ENCODE data around the gene ZNF346.
A peak's percentile ranks its signal among the peaks of the same experiment; 100 is the strongest.

Gene ZNF346

DNA sequence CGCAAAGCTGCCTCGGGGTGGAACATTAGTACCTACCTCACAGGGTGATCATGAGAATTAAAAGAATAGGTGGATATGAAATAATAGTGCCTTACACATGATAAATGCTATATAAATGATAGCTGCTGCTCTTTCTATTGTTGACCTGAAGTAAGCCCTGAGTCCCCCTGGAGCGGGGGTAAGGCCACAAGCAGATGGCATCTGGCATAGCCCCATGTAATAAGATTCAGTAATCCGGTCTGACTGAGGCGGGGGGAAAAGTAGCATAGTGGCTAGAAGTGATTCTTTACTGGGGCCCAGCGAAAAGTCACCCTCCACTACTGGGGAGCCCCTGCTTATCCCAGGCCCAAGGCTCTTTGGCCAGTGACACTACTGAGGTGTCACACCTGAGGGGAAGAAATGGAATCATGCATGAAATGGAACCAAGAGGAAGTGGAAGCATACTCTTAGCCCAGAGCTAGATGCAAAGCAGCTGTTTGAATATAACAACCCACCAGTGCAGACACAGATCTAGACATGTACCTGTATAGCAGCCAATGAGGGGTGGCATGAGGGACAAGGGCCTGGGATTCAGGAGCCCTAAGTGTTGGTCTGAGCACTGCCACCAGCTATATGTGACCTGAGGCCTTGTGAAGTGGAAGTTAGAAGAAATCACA is 48.2 kb downstream of the ZNF346 start:
- Histone ChIP-seq H3K4me2 (no peak overlapping the region), H3K4me3 (IDR thresholded peaks at IDR 0.05; ENCODE audit: insufficient read depth, low read depth, low read length) (no peak overlapping the region), H3K27ac (no peak overlapping the region)

DNA sequence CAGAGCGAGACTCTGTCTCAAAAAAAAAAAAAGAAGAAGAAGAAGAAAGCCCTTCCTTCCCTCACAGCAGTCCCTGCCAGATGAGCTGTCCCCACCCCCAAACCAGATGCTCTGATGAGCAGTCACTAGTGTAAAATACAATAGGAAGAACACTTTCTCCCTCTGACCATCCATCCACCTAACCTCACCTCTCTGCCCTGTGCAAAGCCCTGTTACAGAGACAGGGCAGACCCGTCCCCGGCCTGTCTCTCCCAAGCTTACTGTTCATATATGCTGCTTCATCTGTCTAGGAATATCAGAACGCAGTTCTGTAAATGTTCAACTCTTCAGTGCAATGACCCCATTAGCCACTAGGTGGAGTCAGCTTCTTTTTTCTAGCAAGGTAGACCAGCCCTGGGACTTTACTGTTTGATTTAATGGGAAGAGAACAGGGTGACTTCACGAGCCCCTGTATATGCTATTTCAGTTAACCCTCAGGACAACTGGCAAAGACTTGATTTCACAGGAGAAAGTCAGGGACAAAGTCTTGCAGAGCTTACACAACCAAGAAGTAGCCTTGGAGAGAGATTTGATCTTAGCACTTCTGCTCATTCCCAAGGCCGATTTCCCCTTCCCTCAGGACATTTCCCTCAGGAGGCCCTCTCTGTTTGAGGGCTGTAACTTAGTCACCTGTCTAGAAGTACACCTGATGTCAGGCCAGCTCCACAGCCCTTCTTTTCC is 49.3 kb downstream of the ZNF346 start:
- TF ChIP-seq, protein P1, sequence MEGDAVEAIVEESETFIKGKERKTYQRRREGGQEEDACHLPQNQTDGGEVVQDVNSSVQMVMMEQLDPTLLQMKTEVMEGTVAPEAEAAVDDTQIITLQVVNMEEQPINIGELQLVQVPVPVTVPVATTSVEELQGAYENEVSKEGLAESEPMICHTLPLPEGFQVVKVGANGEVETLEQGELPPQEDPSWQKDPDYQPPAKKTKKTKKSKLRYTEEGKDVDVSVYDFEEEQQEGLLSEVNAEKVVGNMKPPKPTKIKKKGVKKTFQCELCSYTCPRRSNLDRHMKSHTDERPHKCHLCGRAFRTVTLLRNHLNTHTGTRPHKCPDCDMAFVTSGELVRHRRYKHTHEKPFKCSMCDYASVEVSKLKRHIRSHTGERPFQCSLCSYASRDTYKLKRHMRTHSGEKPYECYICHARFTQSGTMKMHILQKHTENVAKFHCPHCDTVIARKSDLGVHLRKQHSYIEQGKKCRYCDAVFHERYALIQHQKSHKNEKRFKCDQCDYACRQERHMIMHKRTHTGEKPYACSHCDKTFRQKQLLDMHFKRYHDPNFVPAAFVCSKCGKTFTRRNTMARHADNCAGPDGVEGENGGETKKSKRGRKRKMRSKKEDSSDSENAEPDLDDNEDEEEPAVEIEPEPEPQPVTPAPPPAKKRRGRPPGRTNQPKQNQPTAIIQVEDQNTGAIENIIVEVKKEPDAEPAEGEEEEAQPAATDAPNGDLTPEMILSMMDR (conservative IDR thresholded peaks at IDR 0.05; ENCODE audit: low read depth, low read length), result peak; percentile 82
- Histone ChIP-seq H3K79me2 (ENCODE audit: insufficient read depth, low read depth) (no peaks in the 10 kb centered on the region), H3K27me3 (ENCODE audit: insufficient read depth, low read depth) (no peaks in the 10 kb centered on the region), H3K27ac (no peak overlapping the region), H3K9ac (no peak overlapping the region), H3K36me3 (ENCODE audit: insufficient read depth) (no peaks in the 10 kb centered on the region), H2AFZ (ENCODE audit: low read depth) (no peak overlapping the region), H3K4me2 (no peak overlapping the region), H3K4me1 (ENCODE audit: low read depth, poor library complexity, severe bottlenecking) (no peaks in the 10 kb centered on the region), H3K4me3 (IDR thresholded peaks at IDR 0.05; ENCODE audit: insufficient read depth, low read depth, low read length) (no peak overlapping the region), H4K20me1 (ENCODE audit: insufficient read depth) (no peaks in the 10 kb centered on the region)

More for the DNA sequence above, 48.2 kb downstream of the ZNF346 start:
- H3K9ac ChIP-seq, result no peak overlapping the region
- H3K4me1 ChIP-seq (ENCODE audit: low read depth, poor library complexity, severe bottlenecking), result no peaks in the 10 kb centered on the region
- no peaks in the 10 kb centered on the region for H3K36me3 ChIP-seq (ENCODE audit: insufficient read depth)
- no peaks in the 10 kb centered on the region for H3K79me2 ChIP-seq (ENCODE audit: insufficient read depth, low read depth)
- H4K20me1 ChIP-seq (ENCODE audit: insufficient read depth), result no peaks in the 10 kb centered on the region
- TF ChIP-seq, protein P1 (conservative IDR thresholded peaks at IDR 0.05; ENCODE audit: low read depth, low read length), result no peak
- no peak overlapping the region for H2AFZ ChIP-seq (ENCODE audit: low read depth)
- no peaks in the 10 kb centered on the region for H3K27me3 ChIP-seq (ENCODE audit: insufficient read depth, low read depth)

DNA sequence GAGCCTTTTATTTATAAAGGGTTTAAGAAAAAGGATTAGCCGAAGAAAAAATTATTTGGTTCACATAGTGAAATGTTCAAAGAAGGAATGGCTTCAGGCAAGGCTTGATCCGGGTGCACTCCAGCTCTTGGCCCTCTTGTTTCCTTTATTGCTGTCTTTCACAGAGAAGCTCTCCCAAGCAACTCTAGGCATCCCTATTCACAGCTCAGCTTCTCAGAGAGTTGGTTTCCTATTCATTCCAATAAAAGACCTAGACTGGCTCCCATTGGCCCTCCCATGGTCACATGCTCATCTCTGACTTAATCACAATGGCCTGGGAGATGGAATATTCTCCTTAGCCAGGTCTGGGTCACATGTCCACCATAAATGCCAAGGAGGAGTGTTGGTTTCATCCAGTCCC is 54.8 kb downstream of the ZNF346 start:
- TF ChIP-seq, protein P1 (conservative IDR thresholded peaks at IDR 0.05; ENCODE audit: low read depth, low read length), result no peak
- Histone ChIP-seq H3K9ac (no peak overlapping the region), H3K27ac (no peak overlapping the region), H3K4me1 (ENCODE audit: low read depth, poor library complexity, severe bottlenecking) (no peaks in the 10 kb centered on the region), H2AFZ (ENCODE audit: low read depth) (no peak overlapping the region), H3K4me3 (IDR thresholded peaks at IDR 0.05; ENCODE audit: insufficient read depth, low read depth, low read length) (no peak overlapping the region), H3K79me2 (ENCODE audit: insufficient read depth, low read depth) (no peaks in the 10 kb centered on the region), H3K27me3 (ENCODE audit: insufficient read depth, low read depth) (no peaks in the 10 kb centered on the region), H3K4me2 (no peak overlapping the region), H4K20me1 (ENCODE audit: insufficient read depth) (no peaks in the 10 kb centered on the region), H3K36me3 (ENCODE audit: insufficient read depth) (no peaks in the 10 kb centered on the region)

DNA sequence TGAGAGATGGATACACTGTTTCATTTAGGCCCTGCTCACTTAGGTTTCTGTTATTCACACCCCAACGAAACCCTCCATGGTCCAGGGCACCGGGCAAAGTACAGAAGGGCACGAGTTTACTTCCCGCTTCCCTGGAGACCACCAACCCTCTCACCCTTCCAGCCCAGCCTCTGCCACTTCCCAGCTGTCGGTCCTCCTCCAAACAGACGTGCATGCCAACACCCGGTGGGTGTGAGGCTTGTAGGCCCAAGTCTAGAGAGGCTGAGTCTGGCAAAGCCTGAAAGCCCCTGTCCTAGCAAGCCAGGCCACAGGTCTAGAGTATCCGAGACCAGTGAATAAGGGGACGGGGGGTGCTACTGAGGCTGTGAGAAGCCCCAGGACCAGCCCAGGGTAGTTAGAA is 57.1 kb downstream of the ZNF346 start:
- H3K4me2 ChIP-seq, result no peak overlapping the region
- H3K4me3 ChIP-seq (IDR thresholded peaks at IDR 0.05; ENCODE audit: insufficient read depth, low read depth, low read length), result no peak overlapping the region
- H3K27me3 ChIP-seq (ENCODE audit: insufficient read depth, low read depth), result no peaks in the 10 kb centered on the region
- no peaks in the 10 kb centered on the region for H3K79me2 ChIP-seq (ENCODE audit: insufficient read depth, low read depth)
- H3K36me3 ChIP-seq (ENCODE audit: insufficient read depth), result no peaks in the 10 kb centered on the region
- H3K9ac ChIP-seq, result no peak overlapping the region
- H4K20me1 ChIP-seq (ENCODE audit: insufficient read depth), result no peaks in the 10 kb centered on the region
- no peak overlapping the region for H3K27ac ChIP-seq
- TF ChIP-seq, protein P1 (conservative IDR thresholded peaks at IDR 0.05; ENCODE audit: low read depth, low read length), result no peak
- no peaks in the 10 kb centered on the region for H3K4me1 ChIP-seq (ENCODE audit: low read depth, poor library complexity, severe bottlenecking)
- no peak overlapping the region for H2AFZ ChIP-seq (ENCODE audit: low read depth)

Data from KMS-11 (cell line).